Activated T-cell treated with anti-CD3 and anti-CD28 coated beads, Interleukin-2, amount 50 U/mL, for 72 hours (primary cell): Measurements from ENCODE around the gene BBC3. TPM values are rescaled to one million over a fixed set of nuclear protein-coding genes. Genes with fewer than 3 reads are reported as not detected.
A peak's percentile ranks its signal among the peaks of the same experiment; 100 is the strongest.
"Not testable (repeated sequence)": the region's sequence is repeated elsewhere in the genome, so short reads cannot be mapped to it uniquely, and the experiment has no call there.

Experiments
- ATAC-seq, 2 donors: fragments of 150-1000 bp; cut with Tn5 transposase; replicated peaks in 1 of 2; 2 replicates each; pipeline ENCODE4 v1.10.0; 2021; ENCODE audit warnings: moderate library complexity in 2 of 2, mild to moderate bottlenecking in 1 of 2
- DNase-seq, 2 donors: peaks; one replicate each; pipeline ENCODE4 v3.0.0; 2021 to 2022; ENCODE audit warnings: mixed read lengths in 1 of 2
- H3K27ac Mint-ChIP-seq: one replicate; pipeline ENCODE4 v1.8.0; 2022; ENCODE audit warnings: mild to moderate bottlenecking, moderate library complexity, mixed read lengths
- H3K27me3 Mint-ChIP-seq: one replicate; pipeline ENCODE4 v1.8.0; 2022; ENCODE audit warnings: low read depth, mixed read lengths
- H3K36me3 Mint-ChIP-seq, 2 donors: one replicate each; pipeline ENCODE4 v1.8.0; 2022; ENCODE audit warnings: mixed read lengths in 2 of 2, mild to moderate bottlenecking in 1 of 2; ENCODE audit not compliant: insufficient read depth in 2 of 2
- H3K4me1 Mint-ChIP-seq: one replicate; pipeline ENCODE4 v1.8.0; 2022; ENCODE audit warnings: low read depth, mixed read lengths
- H3K4me3 Mint-ChIP-seq, 2 donors: one replicate each; pipeline ENCODE4 v1.8.0; 2022; ENCODE audit warnings: mild to moderate bottlenecking in 2 of 2, mixed read lengths in 2 of 2, moderate library complexity in 2 of 2
- H3K9me3 Mint-ChIP-seq, 2 donors: one replicate each; pipeline ENCODE4 v1.8.0; 2022; ENCODE audit warnings: mixed read lengths in 2 of 2
- total RNA-seq, 2 donors: library from RNA; stranded (reverse); gene quantifications; one replicate each; pipeline ENCODE4 v1.2.3, GENCODE V29; 2022

BBC3 gene, protein sequence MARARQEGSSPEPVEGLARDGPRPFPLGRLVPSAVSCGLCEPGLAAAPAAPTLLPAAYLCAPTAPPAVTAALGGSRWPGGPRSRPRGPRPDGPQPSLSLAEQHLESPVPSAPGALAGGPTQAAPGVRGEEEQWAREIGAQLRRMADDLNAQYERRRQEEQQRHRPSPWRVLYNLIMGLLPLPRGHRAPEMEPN
- total RNA-seq = 10 to 100 TPM; 41.4 to 59.2 TPM

DNA sequence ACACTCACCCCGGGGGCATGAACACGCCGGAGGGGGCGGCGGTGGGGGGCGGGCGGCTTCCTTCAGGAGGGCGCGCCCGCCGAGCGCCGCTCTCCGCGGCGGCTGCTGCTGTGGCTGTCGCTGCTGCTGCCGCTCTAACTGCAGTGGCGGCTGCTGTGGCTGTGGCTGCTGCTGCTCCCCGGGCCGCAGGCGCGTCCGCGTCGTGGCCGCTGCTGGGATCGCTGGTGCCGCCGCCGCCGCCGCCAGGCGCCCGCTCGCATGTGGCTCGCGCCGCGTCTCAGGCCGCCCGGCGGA is at the start of gene BBC3:
TSS of gene BBC3 (minus strand) at position 279 of the 294 bp plus-strand sequence. CDS start 2,768 bp downstream, outside the sequence.
- DNase-seq (no peak), ATAC-seq (no peak)
- Mint-ChIP-seq H3K4me3 (peak within 1 kb of the TSS; percentile 86 to 91), H3K4me1 (peaks cover 24% of the 10 kb centered on the region), H3K27me3 (no peaks in the 10 kb centered on the region), H3K36me3 (peaks cover 4 to 6% of the 10 kb centered on the region in 2 donors), H3K27ac (peak within 1 kb of the TSS; percentile 32), H3K9me3 (no peaks in the 10 kb centered on the region)

GRCh38 chr19:47280183-47280797 is 49.3 kb upstream of the BBC3 start:
- no peak overlapping the region for H3K4me3 Mint-ChIP-seq
- H3K36me3 Mint-ChIP-seq = peaks cover 6 to 8% of the 10 kb centered on the region in 2 donors
- peak; percentile 35 to 62 for ATAC-seq
- no peaks in the 10 kb centered on the region for H3K27me3 Mint-ChIP-seq
- peak; percentile 66 to 68 for DNase-seq
- H3K27ac Mint-ChIP-seq = no peak overlapping the region
- H3K9me3 Mint-ChIP-seq = no peaks in the 10 kb centered on the region
- peaks cover 21% of the 10 kb centered on the region for H3K4me1 Mint-ChIP-seq

- not testable (repeated sequence) for DNase-seq, H3K9me3 Mint-ChIP-seq, ATAC-seq, H3K36me3 Mint-ChIP-seq, H3K27me3 Mint-ChIP-seq, H3K27ac Mint-ChIP-seq
- H3K4me1 Mint-ChIP-seq = peaks cover 23% of the 10 kb centered on the region
- H3K4me3 Mint-ChIP-seq = peak overlapping the region in 1 of 2 donors; percentile 83
Measured at GRCh38 chr19:47276513-47276912, 45.5 kb upstream of the BBC3 start.

- H3K4me1 Mint-ChIP-seq = peaks cover 26% of the 10 kb centered on the region
- DNase-seq (no peak), ATAC-seq (no peak)
- peaks cover 6 to 8% of the 10 kb centered on the region in 2 donors for H3K36me3 Mint-ChIP-seq
- H3K4me3 Mint-ChIP-seq = peak overlapping the region; percentile 83 to 86
- no peaks in the 10 kb centered on the region for H3K9me3 Mint-ChIP-seq
- no peaks in the 10 kb centered on the region for H3K27me3 Mint-ChIP-seq
- peak overlapping the region; percentile 50 for H3K27ac Mint-ChIP-seq
Measured at GRCh38 chr19:47275791-47276461, 44.9 kb upstream of the BBC3 start.

- peaks cover 29% of the 10 kb centered on the region for H3K4me1 Mint-ChIP-seq
- ATAC-seq = peak; percentile 38 to 39
- H3K4me3 Mint-ChIP-seq = peak overlapping the region; percentile 83 to 86
- no peaks in the 10 kb centered on the region for H3K9me3 Mint-ChIP-seq
- no peak for DNase-seq
- H3K27ac Mint-ChIP-seq = peak overlapping the region; percentile 50
- peaks cover 6 to 11% of the 10 kb centered on the region in 2 donors for H3K36me3 Mint-ChIP-seq
- no peaks in the 10 kb centered on the region for H3K27me3 Mint-ChIP-seq
Measured at GRCh38 chr19:47274891-47275761, 44.1 kb upstream of the BBC3 start.

DNA sequence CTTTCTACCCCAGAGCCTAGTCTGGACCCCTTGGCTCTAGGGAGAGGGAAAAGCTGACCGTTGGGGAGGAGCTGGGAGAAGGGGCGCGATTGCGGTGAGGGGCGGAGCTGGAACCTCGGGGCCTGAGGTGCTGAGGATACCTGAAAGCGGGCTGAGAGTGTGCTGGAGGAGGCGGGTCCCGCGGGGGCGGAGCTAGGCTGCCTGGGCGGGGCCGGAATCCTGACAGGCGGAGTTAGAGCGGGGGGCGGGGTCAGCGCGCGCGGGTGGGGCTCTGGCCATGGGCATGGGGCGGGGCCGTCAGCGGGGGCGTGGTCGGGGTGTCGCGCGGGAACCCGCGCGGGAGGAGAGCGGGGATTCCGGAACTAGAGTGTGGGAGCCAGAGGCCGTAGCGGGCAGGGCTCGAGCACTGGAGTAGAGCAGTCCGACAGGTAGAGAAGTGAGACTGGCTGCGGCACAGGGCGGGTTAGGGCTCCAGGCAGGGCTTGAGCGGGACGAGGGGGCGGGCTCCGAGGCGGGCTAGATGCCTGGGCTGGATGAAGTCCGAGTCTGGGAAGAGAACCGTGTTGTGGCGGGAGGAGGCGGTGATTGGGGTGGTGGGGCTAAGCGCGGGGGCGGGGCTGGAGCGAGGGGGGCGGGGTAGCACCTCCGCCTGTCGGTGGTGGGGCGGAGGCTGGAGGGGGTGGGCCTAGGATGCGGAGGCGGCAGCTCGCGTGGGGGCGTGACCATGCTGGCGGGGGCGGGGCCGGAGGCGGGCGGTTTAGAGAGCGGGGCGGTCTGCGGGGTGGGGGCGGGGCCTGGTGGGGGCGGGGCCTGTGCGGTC is 43.3 kb upstream of the BBC3 start, which contains the start of gene INAFM1:
TSS of gene INAFM1 (plus strand) at position 815 of the 820 bp plus-strand sequence. CDS start 35 bp downstream, outside the sequence.
- DNase-seq (peak; percentile 100), ATAC-seq (peak; percentile 77 to 79)
- Mint-ChIP-seq H3K36me3 (peaks cover 6 to 11% of the 10 kb centered on the region in 2 donors), H3K9me3 (no peaks in the 10 kb centered on the region), H3K27ac (peak within 1 kb of the TSS; percentile 95), H3K4me1 (peaks cover 29% of the 10 kb centered on the region), H3K4me3 (peak within 1 kb of the TSS; percentile 97), H3K27me3 (no peaks in the 10 kb centered on the region)

DNA sequence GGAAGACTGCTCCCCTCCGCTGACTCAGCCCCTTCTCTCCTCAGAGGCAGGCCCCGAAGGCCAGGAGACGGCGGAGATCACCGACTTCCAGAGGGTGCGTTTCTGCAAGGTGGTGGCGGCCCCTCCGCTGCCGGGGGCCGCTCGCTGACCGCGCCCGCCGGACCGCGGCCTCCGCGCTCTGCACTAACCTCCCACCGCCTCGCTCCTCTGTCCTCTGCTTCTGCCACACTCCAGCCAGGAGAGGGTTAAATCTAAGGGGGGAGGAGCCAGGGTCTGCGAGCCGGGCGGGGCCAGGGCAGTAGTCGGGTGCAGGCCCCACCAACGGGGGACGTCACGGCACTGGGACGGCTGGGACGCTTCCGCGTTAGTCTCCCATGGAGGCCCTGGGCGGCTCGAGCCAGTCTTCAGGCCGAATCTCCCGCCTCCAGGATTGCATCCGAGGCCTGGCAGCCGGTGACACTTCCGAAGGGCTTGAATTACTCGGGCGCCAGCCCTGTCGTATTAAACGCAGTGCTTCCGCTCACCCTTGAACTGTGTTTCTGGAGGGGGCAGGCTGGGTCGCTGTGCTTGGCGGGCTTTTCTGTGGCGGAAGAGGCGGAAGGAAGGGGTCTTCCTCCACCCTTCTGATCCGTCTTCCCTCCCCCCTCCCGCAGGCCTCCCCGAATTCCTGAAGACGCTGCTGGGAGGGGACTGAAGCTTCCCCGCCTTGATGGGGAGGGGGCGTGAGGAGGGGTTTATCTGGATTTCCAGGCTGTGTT is 42.5 kb upstream of the BBC3 start:
- peak overlapping the region; percentile 97 for H3K4me3 Mint-ChIP-seq
- H3K9me3 Mint-ChIP-seq = no peaks in the 10 kb centered on the region
- peaks cover 6 to 11% of the 10 kb centered on the region in 2 donors for H3K36me3 Mint-ChIP-seq
- no peaks in the 10 kb centered on the region for H3K27me3 Mint-ChIP-seq
- peak; percentile 75 to 78 for ATAC-seq
- DNase-seq = peak; percentile 91 to 92
- H3K4me1 Mint-ChIP-seq = peaks cover 29% of the 10 kb centered on the region
- peak overlapping the region; percentile 95 for H3K27ac Mint-ChIP-seq

DNA sequence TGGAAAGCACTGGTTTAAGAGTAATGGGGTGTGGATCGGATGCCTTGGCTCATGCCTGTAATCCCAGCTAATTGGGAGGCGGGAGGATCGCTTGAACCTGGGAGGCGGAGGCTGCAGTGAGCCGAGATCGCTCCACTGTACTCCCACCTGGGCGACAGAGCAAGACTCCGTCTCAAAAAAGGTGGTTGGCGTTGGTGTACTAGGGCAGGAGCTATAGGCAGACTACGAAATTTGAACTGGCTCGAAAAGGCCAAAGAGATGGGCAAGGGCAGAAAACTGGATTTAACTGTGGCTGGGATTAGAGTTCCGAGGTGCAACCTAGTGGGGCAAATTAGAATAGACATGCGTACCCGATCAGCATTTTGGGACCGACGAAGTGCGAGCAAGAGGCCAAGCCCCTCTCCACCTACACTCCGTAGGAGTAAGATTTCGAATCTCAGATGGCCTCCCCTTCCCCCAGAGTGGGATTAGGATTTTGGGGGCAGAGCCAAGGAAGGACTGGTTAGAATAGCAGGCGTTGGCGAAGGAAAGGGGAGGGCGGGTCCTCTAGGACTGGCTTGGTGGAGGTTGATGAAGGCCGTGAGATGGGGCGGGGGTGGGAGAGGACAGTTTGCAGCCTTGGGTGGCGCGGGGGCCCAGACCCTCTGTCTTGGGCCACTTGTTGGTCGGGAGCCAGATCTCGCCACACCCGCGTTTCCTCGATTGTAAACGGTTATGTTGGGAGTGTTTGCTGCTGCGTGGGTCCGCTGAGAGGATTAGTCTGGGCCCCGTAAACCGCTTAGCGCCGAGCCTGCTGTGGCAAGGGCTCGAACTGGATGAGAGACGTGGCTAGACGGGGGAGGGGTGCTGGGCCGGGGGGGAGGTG is 41.7 kb upstream of the BBC3 start:
- H3K9me3 Mint-ChIP-seq = no peaks in the 10 kb centered on the region
- DNase-seq (no peak), ATAC-seq (no peak)
- H3K36me3 Mint-ChIP-seq = peaks cover 5 to 11% of the 10 kb centered on the region in 2 donors
- H3K4me1 Mint-ChIP-seq = peaks cover 25% of the 10 kb centered on the region
- peak overlapping the region; percentile 7 for H3K27ac Mint-ChIP-seq
- no peaks in the 10 kb centered on the region for H3K27me3 Mint-ChIP-seq
- H3K4me3 Mint-ChIP-seq = peak overlapping the region; percentile 97

DNA sequence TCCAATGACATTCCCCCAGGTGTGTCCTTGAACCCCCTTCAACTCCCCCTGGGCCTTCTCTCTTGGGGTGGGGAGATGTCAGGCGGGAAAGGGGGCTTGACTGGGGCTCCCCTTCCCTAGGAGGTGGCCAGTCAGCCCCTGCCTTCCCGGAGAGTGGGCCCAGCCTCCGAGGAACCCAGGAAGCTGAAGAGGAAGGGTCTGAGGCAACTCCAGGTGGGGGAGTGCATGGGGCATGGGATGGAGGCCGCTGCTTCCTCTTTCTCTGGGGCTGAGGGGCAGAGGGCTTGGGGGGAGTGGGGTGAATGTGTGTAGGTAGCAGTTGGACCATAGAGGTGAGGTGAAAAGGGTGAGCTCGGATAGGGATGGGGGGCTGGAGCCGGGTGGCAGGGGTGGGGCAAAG is 41.0 kb upstream of the BBC3 start:
- peaks cover 5 to 15% of the 10 kb centered on the region in 2 donors for H3K36me3 Mint-ChIP-seq
- DNase-seq = no peak
- no peaks in the 10 kb centered on the region for H3K27me3 Mint-ChIP-seq
- peak overlapping the region in 1 of 2 donors; percentile 97 for H3K4me3 Mint-ChIP-seq
- peak overlapping the region; percentile 7 for H3K27ac Mint-ChIP-seq
- peaks cover 23% of the 10 kb centered on the region for H3K4me1 Mint-ChIP-seq
- no peaks in the 10 kb centered on the region for H3K9me3 Mint-ChIP-seq
- no peak for ATAC-seq

DNA sequence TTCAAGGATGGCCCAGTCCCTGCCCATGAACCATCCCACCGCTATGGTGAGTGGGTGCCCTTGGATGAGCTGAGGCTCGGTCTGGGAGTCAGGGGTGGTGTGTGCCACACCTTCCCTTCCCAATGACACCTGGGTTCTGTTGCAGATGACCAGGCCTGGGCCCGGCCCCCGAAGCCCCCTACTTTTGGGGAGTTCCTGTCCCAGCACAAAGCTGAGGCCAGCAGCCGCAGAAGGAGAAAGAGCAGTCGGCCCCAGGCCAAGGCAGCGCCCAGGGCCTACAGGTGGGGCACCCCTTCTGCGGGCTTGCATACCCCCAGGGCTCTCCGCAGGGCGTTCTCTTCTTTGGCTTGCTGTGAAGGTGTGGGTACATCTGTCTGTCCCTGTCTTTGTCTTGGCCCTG is 39.4 kb upstream of the BBC3 start:
- H3K36me3 Mint-ChIP-seq = peaks cover 2 to 13% of the 10 kb centered on the region in 2 donors
- no peaks in the 10 kb centered on the region for H3K27me3 Mint-ChIP-seq
- DNase-seq (no peak), ATAC-seq (no peak)
- no peak overlapping the region for H3K4me3 Mint-ChIP-seq
- H3K27ac Mint-ChIP-seq = no peak overlapping the region
- no peaks in the 10 kb centered on the region for H3K9me3 Mint-ChIP-seq
- H3K4me1 Mint-ChIP-seq = peaks cover 18% of the 10 kb centered on the region

- ATAC-seq = no peak
- H3K27me3 Mint-ChIP-seq = no peaks in the 10 kb centered on the region
- H3K4me1 Mint-ChIP-seq = peaks cover 15% of the 10 kb centered on the region
- H3K4me3 Mint-ChIP-seq = no peak overlapping the region
- no peaks in the 10 kb centered on the region for H3K9me3 Mint-ChIP-seq
- peaks cover 2 to 13% of the 10 kb centered on the region in 2 donors for H3K36me3 Mint-ChIP-seq
- no peak overlapping the region for H3K27ac Mint-ChIP-seq
- no peak for DNase-seq
Measured at GRCh38 chr19:47269596-47269995, 38.6 kb upstream of the BBC3 start.
